ENCODE measurements around the gene FRYL. TPM values are rescaled to one million over a fixed set of nuclear protein-coding genes. Genes with fewer than 3 reads are reported as not detected.

The FRYL gene
- total RNA-seq, 4 donors from 2014 or later = 43.2 to 92.5 (median 62.1) TPM

- no peak for ATAC-seq
- Histone ChIP-seq H3K27ac (no peak overlapping the region), H3K4me3 (no peak overlapping the region), H3K4me1 (peaks cover 0 to 13% (median 0%) of the 10 kb centered on the region in 3 donors), H3K27me3 (no peaks in the 10 kb centered on the region), H3K36me3 (no peaks in the 10 kb centered on the region), H3K9me3 (no peaks in the 10 kb centered on the region)
- 17 to 29% methylated on average over 2 of the region's 2 CpGs for WGBS, 2 donors (ENCODE audit: low coverage in 1 of 2)
- TF ChIP-seq POLR2A (IDR thresholded peaks at IDR 0.05) (no peak), POLR2AphosphoS5 (IDR thresholded peaks at IDR 0.05) (no peak), CTCF (IDR thresholded peaks at IDR 0.05) (no peak), EP300 (IDR thresholded peaks at IDR 0.05) (no peak)
These were observed 144.1 kb downstream of the FRYL start for GRCh38 chr4:48635980-48636379.

- H3K9me3 ChIP-seq = no peaks in the 10 kb centered on the region
- TF ChIP-seq POLR2A (IDR thresholded peaks at IDR 0.05) (no peak), CTCF (IDR thresholded peaks at IDR 0.05) (no peak), EP300 (IDR thresholded peaks at IDR 0.05) (no peak), POLR2AphosphoS5 (IDR thresholded peaks at IDR 0.05) (no peak)
- H3K4me3 ChIP-seq = no peak overlapping the region
- no peak overlapping the region for H3K27ac ChIP-seq
- H3K36me3 ChIP-seq = no peaks in the 10 kb centered on the region
- no peaks in the 10 kb centered on the region for H3K27me3 ChIP-seq
- 78 to 80% methylated on average over 1 to 3 of the region's 3 CpGs for WGBS, 2 donors (ENCODE audit: low coverage in 1 of 2)
- H3K4me1 ChIP-seq = peaks cover 0 to 12% (median 0%) of the 10 kb centered on the region in 3 donors
- no peak for ATAC-seq
These were observed 144.8 kb downstream of the FRYL start for GRCh38 chr4:48635310-48635709.

- no peak for ATAC-seq
These were observed 145.3 kb downstream of the FRYL start for GRCh38 chr4:48634688-48635308.

GRCh38 chr4:48633657-48634056 is 146.4 kb downstream of the FRYL start:
- TF ChIP-seq POLR2AphosphoS5 (IDR thresholded peaks at IDR 0.05) = no peak
- TF ChIP-seq POLR2A (IDR thresholded peaks at IDR 0.05) = no peak
- no peak for TF ChIP-seq CTCF (IDR thresholded peaks at IDR 0.05)
- no peak for TF ChIP-seq EP300 (IDR thresholded peaks at IDR 0.05)
- Histone ChIP-seq H3K4me3 (no peak overlapping the region), H3K4me1 (peaks cover 0 to 9% (median 0%) of the 10 kb centered on the region in 3 donors), H3K36me3 (no peaks in the 10 kb centered on the region), H3K27me3 (no peaks in the 10 kb centered on the region), H3K9me3 (no peaks in the 10 kb centered on the region), H3K27ac (no peak overlapping the region)
- ATAC-seq = no peak
- 93% methylated on average over 1 of the region's 1 CpG; no CpG with 5 or more reads in 1 of the 2 donors for WGBS, 2 donors (ENCODE audit: low coverage in 1 of 2)

More at GRCh38 chr4:48634688-48635308, 145.3 kb downstream of the FRYL start:
- WGBS, 2 donors (ENCODE audit: low coverage in 1 of 2) = 79 to 100% methylated on average over 2 of the region's 2 CpGs
- TF ChIP-seq EP300 (IDR thresholded peaks at IDR 0.05) = no peak
- TF ChIP-seq CTCF (IDR thresholded peaks at IDR 0.05) = no peak
- no peak for TF ChIP-seq POLR2AphosphoS5 (IDR thresholded peaks at IDR 0.05)
- TF ChIP-seq POLR2A (IDR thresholded peaks at IDR 0.05) = no peak
- Histone ChIP-seq H3K27me3 (no peaks in the 10 kb centered on the region), H3K36me3 (no peaks in the 10 kb centered on the region), H3K9me3 (no peaks in the 10 kb centered on the region), H3K4me1 (peaks cover 0 to 9% (median 0%) of the 10 kb centered on the region in 3 donors), H3K4me3 (no peak overlapping the region), H3K27ac (no peak overlapping the region)

- Histone ChIP-seq H3K9me3 (no peaks in the 10 kb centered on the region), H3K36me3 (peaks cover 0 to 4% of the 10 kb centered on the region in 2 donors), H3K4me1 (no peaks in the 10 kb centered on the region), H3K27me3 (no peaks in the 10 kb centered on the region), H3K27ac (no peak overlapping the region), H3K4me3 (no peak overlapping the region)
- no peak for ATAC-seq
- no peak for TF ChIP-seq EP300 (IDR thresholded peaks at IDR 0.05)
- no peak for TF ChIP-seq POLR2A (IDR thresholded peaks at IDR 0.05)
- no peak for TF ChIP-seq POLR2AphosphoS5 (IDR thresholded peaks at IDR 0.05)
- no peak for TF ChIP-seq CTCF (IDR thresholded peaks at IDR 0.05)
- WGBS, 2 donors (ENCODE audit: low coverage in 1 of 2) = 92 to 100% methylated on average over 2 of the region's 2 CpGs
These were observed 150.6 kb downstream of the FRYL start for GRCh38 chr4:48629458-48629857.
